ENCODE results near the gene GRIP1.

The GRIP1 gene

DNA sequence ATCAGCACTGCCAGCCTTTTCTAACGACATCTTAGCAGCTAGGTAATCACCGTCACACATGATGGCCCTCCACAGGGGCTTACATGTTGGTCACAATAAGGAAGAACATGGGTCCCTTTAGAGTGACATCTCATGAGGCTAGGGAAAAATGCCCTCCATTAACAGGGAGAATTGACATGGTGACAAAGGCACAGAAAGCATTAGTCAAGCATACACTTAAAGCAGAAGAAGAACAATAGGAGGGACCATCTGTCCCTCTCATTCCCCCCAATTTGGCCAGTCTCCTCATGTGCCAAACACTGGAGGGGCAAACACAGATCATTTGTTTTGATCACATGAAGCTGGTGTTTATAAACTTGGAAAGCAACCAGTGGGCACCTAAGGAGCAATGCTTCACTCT is 78.0 kb downstream of the GRIP1 start:
- DNase-seq (ENCODE audit: low read depth) = no peak

- no peak for DNase-seq (ENCODE audit: low read depth)
These were observed 79.1 kb downstream of the GRIP1 start for GRCh38 chr12:66599816-66600215.

DNA sequence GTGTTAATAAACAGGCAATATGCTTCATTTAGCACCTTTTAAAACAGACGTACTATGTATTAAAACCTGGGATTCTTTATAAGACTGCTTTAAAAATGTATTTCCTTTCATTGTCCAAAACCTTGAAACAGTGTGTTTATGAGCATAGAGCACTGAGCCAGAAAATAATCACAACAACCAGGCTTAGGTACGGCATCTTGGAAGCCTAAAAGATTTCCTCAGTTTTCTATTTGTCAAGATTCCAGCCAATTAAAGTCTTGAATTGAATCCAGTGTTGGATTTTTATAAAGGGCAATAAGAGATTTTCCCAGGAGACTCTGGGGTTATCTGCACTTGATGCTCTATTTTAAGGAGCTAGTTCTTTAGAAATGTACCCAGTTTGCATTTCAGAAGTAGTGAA is 80.3 kb downstream of the GRIP1 start:
- DNase-seq (ENCODE audit: low read depth) = no peak

GRCh38 chr12:66598079-66598478 is 80.8 kb downstream of the GRIP1 start:
- DNase-seq (ENCODE audit: low read depth) = no peak

DNA sequence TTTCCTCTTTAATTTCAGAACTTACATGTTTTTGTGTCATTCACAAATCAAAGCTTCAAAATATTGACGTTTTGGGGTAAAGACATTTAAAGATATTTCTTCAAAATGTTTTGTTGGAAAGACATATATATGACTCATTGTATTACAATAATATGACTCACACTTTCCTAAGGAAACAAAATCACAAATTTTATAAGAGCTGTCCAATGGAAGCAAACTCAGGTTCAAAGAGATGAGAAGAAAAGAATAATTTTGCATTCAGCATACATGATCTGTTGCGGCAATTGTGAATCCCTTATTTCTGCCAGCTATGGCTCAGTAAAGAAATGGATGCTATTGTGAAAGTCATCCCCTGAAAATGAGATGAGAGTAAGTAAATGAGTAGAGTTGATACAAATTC is 82.7 kb downstream of the GRIP1 start:
- DNase-seq (ENCODE audit: low read depth) = no peak

DNA sequence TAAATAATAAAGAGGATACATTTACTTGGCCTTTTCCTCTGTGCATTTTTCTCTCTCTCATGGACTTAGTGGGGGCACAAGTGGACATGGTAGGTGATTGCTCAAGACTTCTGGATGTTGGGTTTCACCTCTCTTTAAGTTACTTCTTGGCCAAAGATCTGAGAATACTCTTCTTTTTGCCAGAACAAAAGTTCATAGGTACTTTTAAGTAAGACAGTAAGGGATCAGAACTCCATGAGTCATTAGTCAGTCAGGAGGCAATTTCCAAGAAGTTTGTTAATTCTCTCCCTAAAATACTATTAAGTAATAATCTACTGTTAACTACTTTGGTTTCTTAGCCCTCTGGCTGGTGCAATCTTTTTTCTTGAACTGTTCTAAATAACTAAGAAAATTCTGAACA is 84.2 kb downstream of the GRIP1 start:
- no peak for DNase-seq (ENCODE audit: low read depth)

DNA sequence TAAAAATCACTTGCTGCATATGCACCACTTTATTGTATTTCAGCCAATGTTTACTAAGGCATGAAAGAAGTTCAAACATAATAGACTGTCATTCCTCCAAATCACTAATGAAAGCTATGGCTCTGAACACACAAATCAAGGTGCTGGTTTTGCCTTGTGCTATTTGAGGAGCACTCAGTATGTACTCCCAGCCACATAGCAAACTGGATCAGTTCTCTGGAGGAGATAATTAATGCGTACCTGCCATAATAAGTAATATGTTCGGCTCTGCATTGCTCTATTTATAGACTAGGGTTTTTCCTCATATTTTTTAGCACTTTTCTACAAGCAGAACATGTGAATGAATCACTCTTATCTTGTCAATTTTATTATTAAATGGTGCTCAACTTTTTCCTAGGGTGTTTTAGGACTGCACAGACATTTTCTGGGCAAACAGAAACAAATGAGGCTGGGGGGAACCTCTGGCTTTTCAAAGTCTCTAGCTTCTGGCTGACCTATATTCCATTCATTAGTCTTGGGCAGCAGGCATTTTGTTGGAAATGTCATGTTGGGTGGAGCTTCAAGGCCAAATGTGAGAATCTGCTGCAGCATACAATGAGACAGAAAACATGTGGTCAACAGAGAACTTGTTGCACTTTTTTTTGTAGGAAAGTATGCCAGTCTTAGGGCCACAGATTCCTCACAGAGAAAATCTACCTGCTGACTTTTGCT is 88.4 kb downstream of the GRIP1 start:
- DNase-seq (ENCODE audit: low read depth) = no peak

- DNase-seq (ENCODE audit: low read depth) = no peak
These were observed 89.8 kb downstream of the GRIP1 start for GRCh38 chr12:66589095-66589494.

GRCh38 chr12:66587912-66588311 is 91.0 kb downstream of the GRIP1 start:
- DNase-seq (ENCODE audit: low read depth) = no peak

GRCh38 chr12:66584673-66585072 is 94.2 kb downstream of the GRIP1 start:
- DNase-seq (ENCODE audit: low read depth) = no peak

DNA sequence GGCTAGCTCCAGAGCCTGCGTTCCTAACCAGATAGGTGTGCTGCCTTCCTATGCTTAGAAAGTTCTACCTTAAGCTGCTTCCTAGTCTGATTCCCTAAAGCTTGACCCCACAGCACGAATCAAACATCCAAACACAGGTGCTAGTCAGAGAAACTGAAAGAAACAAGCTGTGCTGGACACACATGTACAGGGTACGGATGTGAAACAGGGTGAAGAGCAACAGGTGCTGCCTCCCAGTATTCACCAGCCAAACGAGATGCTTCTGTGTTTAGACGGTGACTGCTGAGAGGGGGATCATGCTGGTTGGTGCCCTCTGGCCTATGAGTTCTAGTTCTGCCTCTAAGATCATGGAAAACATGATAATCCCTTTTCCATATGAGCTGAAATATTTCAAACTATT is 105.3 kb downstream of the GRIP1 start:
- DNase-seq (ENCODE audit: low read depth) = no peak

- no peak for DNase-seq (ENCODE audit: low read depth)
These were observed 106.0 kb downstream of the GRIP1 start for GRCh38 chr12:66572845-66573244.

DNA sequence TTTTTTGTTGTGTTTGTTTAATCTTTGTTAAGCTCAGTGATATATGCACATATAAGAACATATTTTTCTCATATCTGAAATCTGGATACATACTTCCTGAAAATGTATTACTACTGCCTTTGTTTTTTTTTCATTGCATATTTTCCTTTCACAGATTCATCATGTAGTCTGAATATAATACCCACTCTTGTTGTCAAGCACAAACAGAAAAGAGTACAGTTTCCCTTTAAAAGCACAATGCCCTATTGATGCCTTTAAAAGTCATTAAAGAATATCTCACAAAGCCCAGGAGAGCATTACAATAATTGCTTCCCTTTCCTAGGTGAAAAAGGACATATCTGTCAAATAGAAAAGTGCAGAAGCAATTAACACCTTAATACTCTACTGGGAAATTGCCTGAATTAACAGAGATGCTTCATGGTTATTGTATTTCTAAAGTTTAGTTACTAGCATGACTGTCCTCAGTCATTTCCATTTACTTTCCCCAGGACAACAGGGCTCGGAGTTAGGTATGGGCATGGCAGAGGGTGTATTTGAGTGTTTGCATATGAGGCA is 107.4 kb downstream of the GRIP1 start:
- no peak for DNase-seq (ENCODE audit: low read depth)

GRCh38 chr12:66563220-66563619 is 115.7 kb downstream of the GRIP1 start:
- DNase-seq (ENCODE audit: low read depth) = no peak

DNA sequence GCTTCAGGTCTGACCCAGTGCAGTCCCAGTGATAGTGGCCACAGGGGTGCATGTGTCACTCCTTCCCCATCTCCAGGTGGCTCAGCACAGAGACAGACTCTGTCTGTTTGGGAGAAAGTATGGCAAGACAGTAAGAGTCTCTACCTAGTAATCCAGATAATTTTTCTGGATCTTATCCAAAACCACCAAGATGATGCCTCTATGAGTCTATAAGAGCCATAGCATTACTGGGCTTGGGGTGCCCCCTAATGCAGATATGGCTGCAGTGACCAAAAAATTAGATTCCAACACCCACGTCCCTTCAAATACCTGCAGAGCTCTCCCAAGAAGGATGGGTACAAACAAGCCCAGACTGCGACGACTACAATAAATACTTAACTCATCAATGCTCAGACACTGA is 123.8 kb downstream of the GRIP1 start:
- no peak for DNase-seq (ENCODE audit: low read depth)

- no peak for DNase-seq (ENCODE audit: low read depth)
These were observed 126.2 kb downstream of the GRIP1 start for GRCh38 chr12:66552716-66553115.

GRCh38 chr12:66550626-66551025 is 128.2 kb downstream of the GRIP1 start:
- no peak for DNase-seq (ENCODE audit: low read depth)

DNA sequence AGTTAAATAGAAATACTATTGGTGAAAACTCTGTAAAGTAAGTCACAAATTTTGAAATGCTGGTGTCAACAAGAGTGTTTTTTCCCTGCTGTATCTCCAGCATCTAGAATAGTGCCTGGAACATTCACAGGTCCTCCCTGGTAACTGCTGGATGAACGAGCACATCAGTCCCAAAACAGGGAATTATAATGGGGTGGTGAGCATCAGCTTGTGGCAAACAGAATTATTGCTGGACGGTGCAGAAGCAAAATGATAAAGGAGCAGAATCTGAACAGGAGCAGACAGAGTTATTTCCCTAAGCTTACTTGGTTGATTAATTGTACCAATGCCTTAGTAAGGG is 129.9 kb downstream of the GRIP1 start:
- no peak for DNase-seq (ENCODE audit: low read depth)

DNA sequence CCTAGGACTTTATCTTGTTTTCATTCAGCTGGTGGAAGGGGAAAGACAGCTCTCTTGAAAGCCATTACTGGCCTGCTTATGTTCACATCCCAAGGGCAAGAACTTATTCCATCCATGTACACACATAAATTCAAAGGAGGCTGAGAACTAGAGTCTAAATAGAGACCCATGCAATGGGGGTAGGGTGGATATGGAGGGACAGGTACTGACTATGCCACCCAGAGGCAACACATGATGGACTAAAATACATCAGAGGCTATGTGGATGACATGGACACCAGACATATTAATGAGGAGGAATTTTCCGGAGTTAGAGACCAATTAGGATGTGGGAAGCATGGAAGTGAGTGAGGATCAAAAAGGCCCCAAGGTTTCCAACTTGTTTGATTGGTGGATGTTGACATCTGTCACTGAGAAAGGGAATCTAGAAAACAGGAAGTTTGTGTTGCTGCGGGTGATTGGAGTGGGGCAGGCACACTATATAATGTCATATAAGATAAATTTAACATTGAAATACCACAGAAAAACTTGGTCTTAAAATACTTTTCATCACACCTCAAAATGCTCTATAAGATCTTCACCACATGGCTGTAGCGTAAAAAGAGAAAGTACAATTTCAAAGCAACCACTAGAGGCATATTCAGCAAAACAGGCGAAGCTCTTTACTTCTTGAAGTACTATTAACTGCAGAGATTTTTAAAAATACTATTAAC is 130.4 kb downstream of the GRIP1 start:
- no peak for DNase-seq (ENCODE audit: low read depth)

GRCh38 chr12:66541426-66541825 is 137.4 kb downstream of the GRIP1 start:
- no peak for DNase-seq (ENCODE audit: low read depth)

DNA sequence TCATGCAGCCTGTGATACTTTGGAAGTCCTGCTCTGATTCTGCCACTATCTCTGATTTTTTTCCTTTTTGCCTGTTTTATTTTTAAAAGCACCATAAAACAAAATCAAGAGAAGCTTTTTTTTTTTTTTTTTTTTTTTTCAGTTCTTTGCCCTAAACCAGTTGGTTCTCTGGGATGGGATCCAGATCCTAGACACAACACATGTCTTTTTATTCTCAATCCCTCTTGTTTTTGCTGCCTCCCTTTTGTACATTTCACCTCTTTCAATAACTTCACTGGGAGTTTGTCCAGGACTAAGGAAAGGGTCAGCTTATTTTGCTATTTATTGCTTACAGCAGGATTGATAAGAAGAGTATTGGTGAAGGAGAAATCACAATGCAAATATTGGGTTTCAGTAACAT is 139.4 kb downstream of the GRIP1 start:
- DNase-seq (ENCODE audit: low read depth) = no peak

GRCh38 chr12:66538970-66539369 is 139.9 kb downstream of the GRIP1 start:
- DNase-seq (ENCODE audit: low read depth) = no peak

DNA sequence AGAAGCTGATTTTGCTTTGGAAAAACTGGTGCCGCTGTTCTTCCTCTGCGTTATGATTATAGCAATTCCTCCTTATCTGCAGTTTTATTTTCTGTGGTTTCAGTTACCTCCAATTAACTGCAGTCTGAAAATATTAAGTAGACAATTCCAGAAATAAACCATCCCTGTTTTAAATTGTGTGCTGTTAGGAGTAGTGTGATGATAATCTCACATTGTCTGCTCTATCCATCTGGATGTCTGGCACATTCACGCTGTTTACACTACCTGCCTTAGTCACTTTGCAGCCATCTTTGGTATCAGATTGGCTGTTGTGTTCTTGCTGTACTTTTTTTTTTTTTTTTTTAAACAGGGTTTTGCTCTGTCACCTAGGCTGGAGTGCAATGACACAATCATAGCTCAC is 141.0 kb downstream of the GRIP1 start:
- DNase-seq (ENCODE audit: low read depth) = no peak

GRCh38 chr12:66533767-66534166 is 145.1 kb downstream of the GRIP1 start:
- DNase-seq (ENCODE audit: low read depth) = no peak
